HEK293T (cell line): Measurements from ENCODE around the gene SLC35E1.

Experiments
- BHLHE40 ChIP-seq: fragments of 450-650 bp; IDR thresholded peaks from 2 replicates; pipeline ENCODE4 v1.6.1; 2016; ENCODE audit warnings: mild to moderate bottlenecking, moderate library complexity, borderline replicate concordance
- ELF4 ChIP-seq: fragments of 450-650 bp; IDR thresholded peaks from 2 replicates; pipeline ENCODE4 v1.6.1; 2017; ENCODE audit warnings: antibody characterized with exemption
- FOXA1 ChIP-seq: fragments of 450-650 bp; IDR thresholded peaks from 2 replicates; pipeline ENCODE4 v1.6.1; 2016; ENCODE audit warnings: mild to moderate bottlenecking
- FOXK2 ChIP-seq: fragments of 450-650 bp; IDR thresholded peaks from 2 replicates; pipeline ENCODE4 v1.6.1; 2016; ENCODE audit warnings: mild to moderate bottlenecking
- FOXM1 ChIP-seq: fragments of 450-650 bp; IDR thresholded peaks from 2 replicates; pipeline ENCODE4 v1.6.1; 2017; ENCODE audit warnings: mild to moderate bottlenecking, borderline replicate concordance
- NFRKB ChIP-seq: fragments of 450-650 bp; IDR thresholded peaks from 2 replicates; pipeline ENCODE4 v1.6.1; 2016; ENCODE audit warnings: mild to moderate bottlenecking, moderate library complexity
- SP1 ChIP-seq: fragments of 450-650 bp; IDR thresholded peaks from 2 replicates; pipeline ENCODE4 v1.6.1; 2017
- SUZ12 ChIP-seq: fragments of 450-650 bp; IDR thresholded peaks from 2 replicates; pipeline ENCODE4 v1.6.1; 2016; ENCODE audit warnings: mild to moderate bottlenecking
- TARDBP ChIP-seq: fragments of 450-650 bp; IDR thresholded peaks from 2 replicates; pipeline ENCODE4 v1.6.1; 2016
- ZNF384 ChIP-seq: fragments of 450-650 bp; IDR thresholded peaks from 2 replicates; pipeline ENCODE4 v1.6.1; 2016

GRCh38 chr19:16581145-16581970 lies 9.1 kb upstream of the SLC35E1 start:
- TF ChIP-seq ELF4 (no peak), ZNF384 (no peak), FOXM1 (no peak), SP1 (no peak), BHLHE40 (no peak), FOXK2 (no peak), SUZ12 (no peak), TARDBP (no peak), FOXA1 (no peak), NFRKB (no peak)
